Neutrophil (primary cell): Measurements from ENCODE around the gene OTOR.

Experiments
- H3K27ac ChIP-seq: fragments of 200-600 bp; sonication (generic); 2 replicates; pipeline ENCODE4 v1.5.1; 2016; ENCODE audit warnings: mild to moderate bottlenecking, moderate library complexity
- H3K27me3 ChIP-seq: fragments of 200-600 bp; sonication (generic); 2 replicates; pipeline ENCODE4 v1.6.0; 2016; ENCODE audit warnings: mild to moderate bottlenecking
- H3K36me3 ChIP-seq: fragments of 200-600 bp; sonication (generic); 2 replicates; pipeline ENCODE4 v1.5.1; 2017
- H3K4me1 ChIP-seq, 2 experiments: fragments of 200-600 bp in 1 of 2; sonication (generic) in 1 of 2; 1 replicate in 1 of 2; 2 replicates in 1 of 2; pipeline versions ENCODE4 v1.5.1 to v1.6.1; 2013 to 2016; ENCODE audit warnings: low read depth in 1 of 2, low read length in 1 of 2, mild to moderate bottlenecking in 1 of 2, moderate library complexity in 1 of 2; ENCODE audit not compliant: control insufficient read depth in 1 of 2, insufficient read depth in 1 of 2
- H3K4me3 ChIP-seq, 2 experiments: fragments of 200-600 bp in 1 of 2; sonication (generic) in 1 of 2; 1 replicate in 1 of 2; 2 replicates in 1 of 2; pipeline ENCODE4 v1.5.1; 2013 to 2016; ENCODE audit warnings: low read depth in 1 of 2, low read length in 1 of 2, mild to moderate bottlenecking in 1 of 2, moderate library complexity in 1 of 2
- H3K9me3 ChIP-seq: fragments of 200-600 bp; sonication (generic); 2 replicates; pipeline ENCODE4 v1.5.1; 2016
- CTCF ChIP-seq: fragments of 200-600 bp; sonication (generic); IDR thresholded peaks from 2 replicates; pipeline ENCODE4 v1.5.1; 2016; ENCODE audit warnings: antibody characterized with exemption

Gene OTOR

GRCh38 chr20:16777126-16777525 lies 29.0 kb downstream of the OTOR start:
- Histone ChIP-seq H3K9me3 (no peaks in the 10 kb centered on the region), H3K27me3 (no peaks in the 10 kb centered on the region), H3K4me1 (no peaks in the 10 kb centered on the region), H3K27ac (no peak overlapping the region), H3K36me3 (no peaks in the 10 kb centered on the region), H3K4me3 (no peak overlapping the region)
- no peak for TF ChIP-seq CTCF

- Histone ChIP-seq H3K4me3 (no peak overlapping the region), H3K27ac (no peak overlapping the region), H3K4me1 (no peaks in the 10 kb centered on the region), H3K9me3 (no peaks in the 10 kb centered on the region), H3K36me3 (no peaks in the 10 kb centered on the region), H3K27me3 (no peaks in the 10 kb centered on the region)
- no peak for TF ChIP-seq CTCF
These were observed 30.0 kb downstream of the OTOR start for GRCh38 chr20:16778159-16778558.

- Histone ChIP-seq H3K4me3 (no peak overlapping the region), H3K9me3 (no peaks in the 10 kb centered on the region), H3K27ac (no peak overlapping the region), H3K4me1 (no peaks in the 10 kb centered on the region), H3K36me3 (no peaks in the 10 kb centered on the region), H3K27me3 (no peaks in the 10 kb centered on the region)
- TF ChIP-seq CTCF: no peak
These were observed 33.3 kb downstream of the OTOR start for GRCh38 chr20:16781496-16781895.

GRCh38 chr20:16785226-16785625 lies 37.1 kb downstream of the OTOR start:
- H3K4me3 ChIP-seq: no peak overlapping the region
- no peaks in the 10 kb centered on the region for H3K36me3 ChIP-seq
- no peaks in the 10 kb centered on the region for H3K9me3 ChIP-seq
- H3K27ac ChIP-seq: no peak overlapping the region
- TF ChIP-seq CTCF: no peak
- H3K4me1 ChIP-seq: no peaks in the 10 kb centered on the region
- H3K27me3 ChIP-seq: no peaks in the 10 kb centered on the region
